ENCODE data around the gene PRPSAP1.

GRCh38 chr17:76363107-76363842 lies 9.6 kb upstream of the PRPSAP1 start:
- TF ChIP-seq CTCF (IDR thresholded peaks at IDR 0.05) (no peak), POLR2A (IDR thresholded peaks at IDR 0.05) (no peak), POLR2AphosphoS5 (IDR thresholded peaks at IDR 0.05) (no peak)

All from sigmoid colon (tissue), 4 donors.